ENCODE data around the gene TMEM219.
A peak's percentile ranks its signal among the peaks of the same experiment; 100 is the strongest.
"Not testable (repeated sequence)": the region's sequence is repeated elsewhere in the genome, so short reads cannot be mapped to it uniquely, and the experiment has no call there.

The TMEM219 gene, protein sequence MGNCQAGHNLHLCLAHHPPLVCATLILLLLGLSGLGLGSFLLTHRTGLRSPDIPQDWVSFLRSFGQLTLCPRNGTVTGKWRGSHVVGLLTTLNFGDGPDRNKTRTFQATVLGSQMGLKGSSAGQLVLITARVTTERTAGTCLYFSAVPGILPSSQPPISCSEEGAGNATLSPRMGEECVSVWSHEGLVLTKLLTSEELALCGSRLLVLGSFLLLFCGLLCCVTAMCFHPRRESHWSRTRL

DNA sequence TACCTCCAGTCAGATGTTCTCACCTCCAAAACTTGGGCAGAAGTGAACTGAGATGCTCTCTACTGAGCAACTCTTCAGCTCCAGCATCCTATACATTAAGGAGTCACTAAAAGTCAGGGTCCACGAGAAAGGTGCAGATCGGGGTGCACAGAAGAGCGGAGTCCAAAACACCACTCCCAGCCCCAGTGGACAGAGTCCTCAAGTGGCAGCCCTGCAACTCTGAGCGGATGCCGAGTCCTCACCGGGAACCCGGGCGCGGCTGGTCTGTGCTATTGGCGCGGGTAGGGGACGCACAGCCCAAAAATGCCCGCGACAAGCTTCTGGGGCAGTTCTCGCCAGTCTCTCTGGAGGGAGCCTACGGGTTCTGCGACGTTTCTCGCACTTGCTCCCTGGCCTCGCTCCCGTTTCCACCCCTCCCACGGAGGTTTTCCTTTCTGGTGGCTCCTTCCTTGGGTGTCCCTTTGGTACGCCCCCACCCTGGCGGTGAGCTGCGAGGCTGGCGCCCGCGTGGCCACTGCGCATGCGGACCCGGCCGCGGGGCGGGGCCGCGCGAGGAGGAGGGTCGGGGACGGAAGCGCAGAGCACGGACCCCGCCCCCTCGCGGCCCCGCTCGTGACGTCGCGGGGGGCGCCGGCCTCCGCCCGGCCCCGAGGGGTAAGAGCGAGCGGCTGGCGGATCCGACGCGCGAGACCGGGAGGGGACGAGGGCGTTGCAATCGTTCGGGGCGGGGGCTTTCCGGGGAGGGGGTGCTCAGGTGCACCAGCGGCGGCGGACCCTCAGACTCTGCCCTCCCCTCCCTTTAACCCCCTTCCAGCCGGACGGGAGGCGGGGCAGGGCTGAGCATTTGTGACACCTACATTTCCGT is at the start of gene TMEM219:
Gene TMEM219, plus strand, starts transcription at position 601 of the 865 bp plus-strand sequence. CDS start 1,065 bp downstream, outside the sequence.
- DNase-seq (ENCODE audit: low spot score): peak; percentile 91

DNA sequence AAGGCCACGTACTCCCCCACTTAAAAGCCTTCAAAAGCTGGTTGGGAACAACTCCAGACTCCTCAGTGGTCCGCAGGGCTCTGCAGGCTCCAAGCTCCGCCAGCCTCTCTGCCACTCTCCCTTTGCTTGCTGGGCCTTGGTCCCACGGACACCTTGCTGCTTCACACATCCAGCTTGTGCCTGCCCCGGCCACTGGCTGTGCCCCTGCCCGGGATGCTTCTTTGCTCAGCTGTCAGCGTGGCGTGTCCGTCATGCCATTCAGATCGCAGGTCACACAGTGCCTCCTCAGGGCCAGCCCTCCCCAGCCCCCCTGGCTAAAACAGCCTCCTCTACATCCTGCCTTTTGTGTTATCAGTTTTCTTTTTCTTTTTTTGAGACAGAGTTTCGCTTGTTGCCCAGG is 49.8 kb upstream of the TMEM219 start:
- no peak for DNase-seq (ENCODE audit: low spot score)

DNA sequence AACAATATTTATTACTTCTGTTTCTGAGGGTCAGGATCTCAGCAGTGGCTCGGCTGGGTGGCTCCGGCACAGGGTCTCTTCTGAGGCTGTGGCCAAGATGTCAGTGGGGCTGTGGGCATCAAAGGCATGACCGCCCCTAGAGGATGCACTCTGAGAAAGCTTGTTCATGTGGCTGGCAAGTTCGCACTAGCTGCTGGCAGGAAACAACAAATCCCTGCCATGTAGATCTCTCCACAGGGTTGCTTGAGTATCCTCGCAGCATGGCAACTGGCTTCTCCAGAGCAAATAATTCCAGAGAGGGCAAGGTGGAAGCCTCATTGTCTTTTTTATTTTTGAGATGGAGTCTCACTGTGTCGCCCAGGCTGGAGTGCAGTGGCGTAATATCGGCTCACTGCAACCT is 48.4 kb upstream of the TMEM219 start:
- DNase-seq (ENCODE audit: low spot score): no peak

DNA sequence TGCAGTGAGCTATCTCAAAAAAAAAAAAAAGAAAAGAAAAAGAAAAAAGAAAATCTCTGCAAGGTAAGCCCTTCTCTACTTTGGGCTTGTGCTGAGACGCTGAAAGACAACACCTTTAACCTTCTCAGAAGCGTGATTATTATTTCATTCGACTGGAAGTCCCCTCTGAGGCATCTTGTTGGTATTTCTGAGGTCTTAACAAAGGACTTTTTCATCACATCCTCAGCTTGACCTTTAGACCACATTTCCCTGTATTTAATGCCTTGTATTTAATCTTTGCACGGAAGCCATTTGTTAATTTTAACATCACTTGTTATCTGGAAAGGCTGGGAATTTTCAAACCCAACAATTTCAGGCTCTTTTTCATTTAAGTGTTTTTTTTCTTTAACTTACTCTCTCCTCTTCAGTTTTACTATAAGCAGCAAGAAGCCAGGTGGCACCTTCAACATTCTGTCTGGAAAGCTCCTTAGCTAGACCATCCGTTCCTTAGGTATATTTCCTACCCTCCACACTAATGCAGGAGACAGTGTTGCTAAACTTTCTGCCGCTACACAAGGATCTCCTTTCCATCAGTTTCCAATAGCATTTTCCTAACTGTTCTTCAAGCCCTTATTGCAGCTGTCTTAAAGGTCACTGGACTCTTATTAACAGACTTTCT is 46.2 kb upstream of the TMEM219 start:
- no peak for DNase-seq (ENCODE audit: low spot score)

DNA sequence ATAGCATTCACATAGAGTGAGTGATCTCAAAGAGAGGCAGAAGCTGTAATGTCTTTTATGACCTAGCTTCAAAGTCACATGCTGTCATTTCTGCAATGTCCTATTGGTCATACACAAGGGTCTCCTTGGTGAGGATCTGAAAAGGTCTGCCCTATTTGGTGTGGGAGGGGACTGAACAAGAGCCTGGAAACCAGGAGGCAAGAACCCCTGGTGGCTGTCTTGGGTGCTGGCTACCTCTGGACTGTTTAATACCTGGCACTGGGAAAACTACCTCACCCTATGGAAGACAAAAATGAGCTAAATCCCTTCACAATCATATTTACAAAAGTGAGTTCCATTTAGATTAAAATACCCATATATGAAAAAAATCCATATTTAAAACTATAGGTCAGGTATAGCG is 44.9 kb upstream of the TMEM219 start:
- no peak for DNase-seq (ENCODE audit: low spot score)

DNA sequence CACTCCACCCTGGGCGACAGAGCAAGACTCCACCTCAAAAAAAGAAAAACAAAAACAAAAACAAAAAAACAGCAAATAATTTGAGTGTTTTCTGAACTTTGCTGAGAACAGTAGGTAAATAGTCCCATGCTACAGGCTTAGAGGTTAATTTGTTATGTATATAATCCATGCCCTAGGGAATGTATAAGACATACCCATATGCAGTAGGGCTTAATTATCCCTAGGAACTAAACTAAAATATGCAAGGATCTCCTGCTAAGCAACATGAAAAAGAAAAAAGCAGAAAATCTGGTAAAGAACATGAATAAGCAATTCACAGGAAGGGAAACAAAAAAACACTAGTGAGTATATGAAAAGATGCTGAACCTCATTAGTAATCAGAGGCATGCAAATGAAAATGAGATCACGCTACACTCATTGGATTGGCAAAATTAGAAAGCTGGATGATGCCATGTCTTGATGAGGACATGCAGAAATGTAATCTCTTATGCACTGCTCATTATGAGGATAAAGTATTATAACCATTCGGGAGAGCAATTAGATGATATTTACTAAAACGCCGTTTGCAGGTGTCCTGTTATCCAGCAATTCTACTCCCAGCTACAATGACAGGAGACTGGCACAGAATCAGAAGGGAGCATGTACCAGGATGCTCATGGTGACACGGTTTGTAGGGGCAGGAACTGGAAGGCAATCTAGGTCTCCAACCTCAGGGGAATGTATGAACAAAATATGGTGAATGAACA is 41.4 kb upstream of the TMEM219 start:
- no peak for DNase-seq (ENCODE audit: low spot score)

DNA sequence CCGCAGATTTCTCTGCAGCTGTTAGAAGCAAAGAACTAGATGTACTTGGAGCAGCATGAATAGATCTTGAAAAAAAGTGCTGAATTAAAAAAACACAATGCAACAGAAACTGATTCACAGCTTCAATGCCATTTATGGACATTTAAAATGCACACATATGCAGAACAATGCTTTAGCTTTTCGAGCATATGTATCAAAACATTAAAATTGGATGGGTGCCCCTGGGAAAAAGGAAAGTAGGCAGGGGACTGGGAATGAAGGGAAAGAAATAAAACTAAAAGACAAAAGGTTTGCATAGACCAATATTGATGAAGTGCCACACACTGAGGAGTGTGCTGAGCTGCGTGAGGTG is 40.9 kb upstream of the TMEM219 start:
- no peak for DNase-seq (ENCODE audit: low spot score)

DNA sequence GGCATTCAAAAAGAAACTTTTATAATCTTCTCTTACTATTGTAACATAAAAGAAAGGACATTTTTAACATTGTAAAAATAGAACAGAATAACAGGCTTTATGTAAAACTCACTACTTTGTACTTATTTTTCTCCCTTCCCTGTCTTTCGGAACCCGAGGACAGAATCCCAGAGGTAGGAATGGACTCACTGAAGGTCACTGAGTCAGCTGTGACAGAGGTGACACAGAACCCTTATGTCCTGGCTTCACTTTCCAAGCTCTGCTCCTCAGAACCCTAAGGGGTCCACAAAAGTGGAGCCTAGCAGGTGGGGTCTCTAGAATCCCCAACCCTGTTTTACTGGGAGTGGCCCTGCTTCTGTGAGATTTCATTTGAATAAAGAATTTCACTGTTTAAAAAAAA is 39.6 kb upstream of the TMEM219 start:
- DNase-seq (ENCODE audit: low spot score): no peak

DNA sequence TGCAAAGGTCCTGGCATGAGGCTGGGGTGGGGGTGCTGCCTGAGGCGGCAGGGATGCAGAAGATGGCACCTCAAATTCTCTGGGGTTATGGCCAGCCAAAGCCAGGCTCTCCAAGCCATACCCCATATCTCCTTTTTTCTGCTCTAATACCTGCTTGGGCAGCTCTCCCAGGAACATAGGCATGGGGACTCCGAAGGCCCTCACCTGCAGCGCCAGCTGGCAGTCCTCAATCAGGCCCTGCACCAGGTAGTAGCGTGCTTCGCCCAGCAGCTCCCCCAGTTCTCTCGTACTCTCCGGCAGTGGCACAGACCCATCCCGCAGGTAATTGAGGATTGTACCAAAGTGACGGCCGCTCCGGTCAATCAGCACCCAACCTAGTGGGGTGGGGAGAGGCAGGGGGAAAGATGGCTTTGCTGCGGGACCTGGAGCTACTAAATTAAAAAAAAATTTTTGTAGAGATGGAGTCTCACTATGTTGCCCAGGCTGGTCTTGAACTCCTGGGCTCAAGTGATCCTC is 38.8 kb upstream of the TMEM219 start:
- DNase-seq (ENCODE audit: low spot score): no peak

DNA sequence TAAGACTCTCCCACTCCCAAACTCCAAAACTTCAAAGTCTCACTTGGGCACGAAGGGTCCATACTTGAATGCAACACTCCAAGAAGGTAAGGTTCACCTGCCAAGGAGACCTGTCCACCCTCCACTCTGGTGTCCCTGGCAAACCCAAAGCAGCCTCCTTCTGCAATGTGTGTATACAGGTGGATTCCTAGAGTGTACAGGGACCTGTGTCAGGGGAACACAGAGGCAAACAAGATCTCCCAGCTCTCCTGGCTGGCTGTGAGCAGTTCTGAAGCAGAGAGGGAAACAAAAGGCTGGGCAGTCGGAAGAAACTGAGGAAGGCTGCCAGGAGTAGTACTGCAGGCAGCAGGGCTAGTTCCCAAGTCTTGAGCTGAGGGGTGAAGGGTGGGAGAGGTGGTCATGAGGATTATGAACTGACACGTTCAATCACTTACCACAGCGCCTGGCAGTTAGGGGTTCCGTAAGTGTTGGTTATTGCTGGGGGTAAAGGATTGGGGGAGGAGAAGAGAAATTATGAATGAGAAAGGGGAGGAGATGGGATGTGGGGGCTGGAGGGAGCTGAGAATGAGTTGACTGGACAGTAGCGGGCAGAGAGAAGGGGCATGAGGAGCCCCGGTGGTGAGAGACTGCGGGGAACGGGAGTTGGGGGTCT is 36.6 kb upstream of the TMEM219 start:
- DNase-seq (ENCODE audit: low spot score): no peak

DNA sequence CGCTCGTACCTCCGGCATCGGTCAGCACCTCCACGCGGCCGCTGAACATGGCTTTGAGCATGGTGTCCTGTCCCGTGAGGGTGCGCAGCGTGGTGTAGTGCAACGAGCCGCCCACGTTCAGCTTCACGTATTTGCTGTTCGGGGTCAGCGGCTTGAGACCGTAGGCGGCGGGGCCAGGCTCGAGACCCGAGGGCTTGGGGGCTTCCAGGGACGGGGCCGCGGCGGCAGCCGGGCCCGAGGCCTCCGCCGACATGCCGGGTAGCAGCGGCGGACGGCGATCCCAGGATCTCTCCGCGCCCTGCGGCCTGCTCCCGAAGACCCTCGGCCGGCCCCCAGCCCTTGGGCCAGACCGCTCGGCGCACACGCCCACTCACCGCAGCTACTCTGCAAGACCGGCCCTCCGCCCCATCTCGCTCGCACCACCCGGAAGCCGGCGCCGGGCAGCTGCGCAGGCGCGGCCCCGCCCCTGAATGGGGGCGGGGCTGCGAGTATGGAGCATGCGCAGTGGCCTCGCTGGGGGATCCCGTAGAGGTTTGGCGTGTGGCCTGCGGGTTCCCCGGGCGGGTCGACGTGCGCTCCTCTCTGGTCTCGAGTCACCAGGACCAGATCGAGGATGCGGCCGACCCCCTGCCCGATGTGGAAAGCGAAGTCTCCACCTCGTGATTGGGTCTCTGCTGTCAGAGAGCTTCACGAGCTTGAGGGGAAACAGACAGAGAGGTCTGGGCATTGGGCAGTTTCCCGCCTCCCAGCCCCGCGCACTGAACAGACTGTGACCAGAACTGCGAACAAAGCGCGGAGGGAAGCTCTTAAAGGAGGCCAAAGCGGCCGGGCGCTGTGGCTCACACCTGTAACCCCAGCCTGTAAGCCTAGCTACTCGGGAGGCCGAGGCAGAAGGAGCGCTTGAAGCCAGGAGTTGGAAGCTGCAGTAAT is 35.8 kb upstream of the TMEM219 start, which contains the start of gene KCTD13:
Gene KCTD13, minus strand, starts transcription at position 446 of the 930 bp plus-strand sequence. Its CDS starts 193 bp downstream, at position 253.
- DNase-seq (ENCODE audit: low spot score): peak; percentile 81

DNA sequence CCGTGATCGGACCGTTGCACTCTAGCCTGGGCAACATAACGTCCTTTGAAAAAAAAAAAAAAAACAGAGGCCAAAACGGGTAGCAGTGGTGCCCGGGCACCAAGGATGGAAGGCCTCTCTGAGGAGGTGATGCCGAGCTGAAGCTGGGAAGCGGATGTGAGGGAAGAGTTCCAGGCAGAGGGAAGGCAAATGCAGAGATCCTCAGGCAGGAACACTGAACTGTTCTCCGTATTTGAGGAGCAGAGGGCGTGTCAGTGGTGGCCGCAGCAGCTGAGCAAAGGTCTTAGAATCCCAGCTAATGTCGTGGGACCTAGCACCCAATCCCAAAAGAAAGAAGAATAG is 35.2 kb upstream of the TMEM219 start:
- DNase-seq (ENCODE audit: low spot score): no peak

DNA sequence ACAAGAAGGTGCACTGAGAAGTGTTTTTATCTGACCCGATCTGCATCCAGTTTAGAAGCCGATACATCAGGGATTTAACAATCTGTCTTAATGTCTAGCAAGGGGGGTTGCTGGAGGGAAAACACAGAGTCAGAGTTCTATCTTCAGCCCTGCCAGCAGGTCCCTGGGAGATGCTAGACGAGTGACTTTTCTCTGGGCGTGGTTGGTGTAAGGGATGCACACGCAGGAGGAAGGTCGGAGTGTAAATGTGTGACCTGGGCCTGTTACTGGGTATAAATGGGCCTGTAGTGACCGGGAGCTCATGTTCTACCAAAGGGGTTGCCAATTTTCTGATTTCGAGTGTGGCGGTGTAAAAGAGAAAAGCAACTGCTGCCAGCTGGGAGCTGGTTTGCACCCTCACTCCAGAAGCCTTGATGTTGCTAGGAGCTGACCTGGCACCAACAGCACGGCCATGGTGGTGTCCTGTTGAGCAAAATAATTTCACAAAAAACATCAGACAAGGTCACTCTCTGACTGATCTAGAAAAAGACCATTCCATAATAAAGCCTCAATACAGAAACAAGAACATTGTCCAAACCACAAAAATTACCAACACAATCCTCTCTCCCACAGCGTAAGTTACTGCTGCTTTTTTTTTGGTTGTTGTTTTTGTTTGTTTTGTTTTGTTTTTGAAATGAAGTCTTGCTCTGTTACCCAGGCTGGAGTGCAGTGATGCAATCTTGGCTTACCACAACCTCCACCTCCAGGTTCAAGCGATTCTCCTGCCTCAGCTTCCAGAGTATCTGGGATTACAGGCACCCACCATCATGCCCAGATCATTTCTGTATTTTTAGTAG is 34.6 kb upstream of the TMEM219 start:
- no peak for DNase-seq (ENCODE audit: low spot score)

DNA sequence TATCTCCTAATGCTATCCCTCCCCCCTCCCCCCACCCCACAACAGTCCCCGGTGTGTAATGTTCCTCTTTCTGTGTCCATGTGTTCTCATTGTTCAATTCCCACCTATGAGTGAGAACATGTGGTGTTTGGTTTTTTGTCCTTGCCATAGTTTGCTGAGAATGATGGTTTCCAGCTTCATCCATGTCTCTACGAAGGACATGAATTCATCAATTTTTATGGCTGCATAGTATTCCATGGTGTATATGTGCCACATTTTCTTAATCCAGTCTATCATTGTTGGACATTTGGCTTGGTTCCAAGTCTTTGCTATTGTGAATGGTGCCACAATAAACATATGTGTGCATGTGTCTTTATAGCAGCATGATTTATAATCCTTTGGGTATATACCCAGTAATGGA is 30.1 kb upstream of the TMEM219 start:
- DNase-seq (ENCODE audit: low spot score): not testable (repeated sequence)

DNA sequence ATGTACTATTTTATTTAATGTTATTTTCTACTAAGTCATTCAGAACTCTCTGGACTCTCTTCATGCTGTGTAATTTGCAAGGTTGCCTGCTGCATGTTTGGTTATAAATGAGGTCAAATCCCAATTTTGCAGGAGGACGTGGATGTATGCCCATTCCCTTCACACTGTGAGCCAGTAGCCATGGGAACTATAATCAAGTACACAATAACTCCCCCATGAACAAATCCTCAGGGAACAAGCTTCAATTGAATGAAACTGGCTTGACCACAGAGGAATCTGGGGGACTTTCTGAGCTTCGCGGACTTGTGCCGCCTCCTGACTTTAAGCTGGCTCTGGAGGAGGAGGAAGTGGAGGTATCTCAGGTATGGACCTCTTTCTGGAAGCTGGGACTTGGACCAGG is 21.2 kb upstream of the TMEM219 start:
- no peak for DNase-seq (ENCODE audit: low spot score)

DNA sequence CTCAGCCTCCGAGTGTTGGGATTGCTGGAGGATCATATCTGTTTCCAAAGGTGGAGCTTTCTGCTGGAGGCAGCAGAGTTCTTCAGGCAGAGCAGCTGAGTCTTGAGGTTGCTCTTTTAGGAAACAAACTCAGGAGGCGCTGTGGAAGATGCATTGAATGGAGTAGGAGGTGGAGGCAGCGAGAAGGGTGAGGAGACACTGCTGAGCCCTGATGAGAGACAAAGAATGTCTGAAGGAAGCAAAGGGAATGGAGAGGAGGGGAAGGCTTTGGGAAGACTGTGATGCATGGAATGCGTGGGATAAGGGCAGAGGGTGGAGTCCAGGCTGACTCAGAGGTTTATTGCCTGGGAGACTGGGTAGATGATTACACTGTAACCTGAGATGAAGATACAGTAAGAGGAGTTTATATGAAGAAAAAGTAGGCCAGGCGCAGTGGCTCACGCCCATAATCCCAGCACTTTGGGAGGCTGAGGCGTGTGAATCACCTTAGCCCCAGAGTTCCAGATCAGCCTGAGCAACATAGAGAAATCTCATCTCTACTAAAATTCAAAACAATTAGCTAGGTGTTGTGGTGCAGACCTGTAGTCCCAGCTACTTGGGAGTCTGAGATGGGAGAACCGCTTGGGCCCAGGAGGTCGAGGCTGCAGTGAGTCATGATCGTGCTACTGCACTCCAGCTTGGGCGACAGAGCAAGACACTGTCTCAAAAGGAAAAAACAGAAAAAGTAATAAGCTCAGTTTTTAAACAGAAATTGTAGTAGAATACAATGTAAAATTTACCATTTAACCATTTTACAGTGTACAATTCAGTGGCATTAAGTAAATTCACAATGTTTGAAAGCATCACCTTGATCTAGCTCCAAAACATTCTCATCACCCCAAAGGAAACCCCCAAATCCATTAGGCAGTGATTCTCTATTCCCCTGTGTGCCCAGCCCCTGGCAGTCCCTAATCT is 17.8 kb upstream of the TMEM219 start:
- DNase-seq (ENCODE audit: low spot score): no peak

DNA sequence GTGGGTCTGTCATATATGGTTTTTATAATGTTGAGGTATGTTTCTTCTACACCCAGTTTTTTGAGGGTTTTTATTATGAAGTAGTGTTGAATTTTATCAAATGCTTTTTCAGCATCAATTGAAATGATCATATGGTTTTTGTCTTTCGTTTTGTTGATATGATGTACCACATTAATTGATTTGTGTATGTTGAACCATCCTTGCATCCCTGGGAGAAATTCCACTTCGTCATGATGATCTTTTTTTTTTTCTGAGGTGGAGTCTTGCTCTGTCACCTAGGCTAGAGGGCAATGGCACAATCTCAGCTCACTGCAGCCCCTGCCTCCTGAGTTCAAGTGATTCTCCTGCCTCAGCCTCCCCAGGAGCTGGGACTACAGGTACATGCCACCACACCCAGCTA is 14.0 kb upstream of the TMEM219 start:
- DNase-seq (ENCODE audit: low spot score): no peak

DNA sequence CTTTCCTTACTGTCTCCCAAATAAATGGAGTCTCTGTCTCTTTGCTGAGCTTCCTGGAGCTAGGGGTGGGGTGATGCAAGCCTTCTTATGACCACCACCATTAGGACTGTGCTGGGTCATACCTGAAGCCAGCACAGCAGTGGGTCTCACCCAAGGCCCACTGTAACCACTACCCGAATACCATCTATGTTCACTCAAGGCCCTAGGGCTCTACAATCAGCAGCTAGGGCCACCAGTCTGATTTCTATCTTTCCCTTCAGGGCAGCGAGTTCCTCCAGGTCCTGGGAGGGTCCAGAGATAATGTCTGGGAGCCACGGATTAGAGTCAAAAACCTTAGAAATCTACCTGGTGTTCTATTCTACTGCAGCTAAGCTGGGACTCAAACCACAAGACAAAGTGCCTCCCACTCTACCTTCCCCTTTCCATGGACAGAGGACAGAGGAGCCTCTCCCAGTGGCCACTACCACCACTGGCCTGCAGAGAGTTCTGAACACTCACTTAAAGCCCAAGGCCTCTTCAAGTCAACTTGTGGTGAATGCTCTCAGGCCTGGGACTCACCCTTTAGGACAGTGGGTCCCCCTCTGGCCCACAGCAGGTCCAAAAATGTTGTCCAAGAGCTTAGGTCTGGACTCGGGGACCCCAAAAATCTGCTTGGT is 10.9 kb upstream of the TMEM219 start:
- no peak for DNase-seq (ENCODE audit: low spot score)

Measured in CD4-positive, alpha-beta T cell treated with Interleukin-6 at 100 ng/mL for 8 hours (primary cell).